Renal pelvis (tissue), 4 donors: ENCODE data around the gene TOR1B. TPM values are rescaled to one million over a fixed set of nuclear protein-coding genes. Genes with fewer than 3 reads are reported as not detected.
A peak's percentile ranks its signal among the peaks of the same experiment; 100 is the strongest.
"Not testable (repeated sequence)": the region's sequence is repeated elsewhere in the genome, so short reads cannot be mapped to it uniquely, and the experiment has no call there.

ENCODE experiments used
- DNase-seq: peaks from one replicate; pipeline ENCODE4 v3.0.0-alpha.2; 2013
- polyA plus RNA-seq, 3 donors: library from polyadenylated mRNA; unstranded; fragments of 120-200 nt; gene quantifications; one replicate each; pipeline ENCODE4 v1.2.1, GENCODE V29; 2013; ENCODE audit not compliant: insufficient read length in 3 of 3

TOR1B gene
- polyA plus RNA-seq, 3 donors = 21.1 to 23.4 (median 21.6) TPM

GRCh38 chr9:129774791-129775447 is 28.1 kb upstream of the TOR1B start:
- DNase-seq = no peak

GRCh38 chr9:129775448-129775798 is 27.6 kb upstream of the TOR1B start:
- DNase-seq = no peak

- not testable (repeated sequence) for DNase-seq
Observed at GRCh38 chr9:129776096-129776495, 26.9 kb upstream of the TOR1B start.

GRCh38 chr9:129776566-129776937 is 26.4 kb upstream of the TOR1B start:
- DNase-seq = no peak

GRCh38 chr9:129776938-129777768 is 25.8 kb upstream of the TOR1B start:
- DNase-seq = peak; percentile 69

GRCh38 chr9:129777769-129778130 is 25.2 kb upstream of the TOR1B start:
- DNase-seq = no peak

- DNase-seq = no peak
Observed at GRCh38 chr9:129778469-129778868, 24.5 kb upstream of the TOR1B start.

- DNase-seq = no peak
Observed at GRCh38 chr9:129779560-129780190, 23.3 kb upstream of the TOR1B start.

- no peak for DNase-seq
Observed at GRCh38 chr9:129781131-129781530, 21.9 kb upstream of the TOR1B start.

- no peak for DNase-seq
Observed at GRCh38 chr9:129781981-129782380, 21.0 kb upstream of the TOR1B start.

GRCh38 chr9:129783516-129784361 is 19.2 kb upstream of the TOR1B start:
- peak; percentile 64 for DNase-seq

- DNase-seq = not testable (repeated sequence)
Observed at GRCh38 chr9:129784970-129785369, 18.0 kb upstream of the TOR1B start.

- no peak for DNase-seq
Observed at GRCh38 chr9:129785866-129786265, 17.1 kb upstream of the TOR1B start.

GRCh38 chr9:129786481-129786880 is 16.5 kb upstream of the TOR1B start:
- DNase-seq = no peak

GRCh38 chr9:129794549-129794948 is 8.4 kb upstream of the TOR1B start:
- DNase-seq = no peak

GRCh38 chr9:129796029-129796428 is 7.0 kb upstream of the TOR1B start:
- DNase-seq = not testable (repeated sequence)

- DNase-seq = no peak
Observed at GRCh38 chr9:129798973-129799372, 4.0 kb upstream of the TOR1B start.

- DNase-seq = no peak
Observed at GRCh38 chr9:129801504-129801903, 1.5 kb upstream of the TOR1B start.

GRCh38 chr9:129803676-129804060 is 684 bp downstream of the TOR1B start:
- no peak for DNase-seq

- DNase-seq = no peak
Observed at GRCh38 chr9:129806061-129806460, 3.1 kb downstream of the TOR1B start.

GRCh38 chr9:129809346-129809745 is 6.4 kb downstream of the TOR1B start:
- no peak for DNase-seq

- no peak for DNase-seq
Observed at GRCh38 chr9:129810116-129810515, 7.1 kb downstream of the TOR1B start.
